Measurements from ENCODE around the gene CTDSP1.

The CTDSP1 gene

GRCh38 chr2:218399391-218400166 lies at the start of gene CTDSP1:
Gene CTDSP1, plus strand, starts transcription at chr2:218399868. Its CDS starts 223 bp downstream, at chr2:218400091.
- DNase-seq: peak; percentile 89

GRCh38 chr2:218354045-218354444 lies 45.6 kb upstream of the CTDSP1 start:
- DNase-seq: no peak

- no peak for DNase-seq
Observed at GRCh38 chr2:218354850-218355443, 44.7 kb upstream of the CTDSP1 start.

GRCh38 chr2:218357236-218358177 lies 42.2 kb upstream of the CTDSP1 start:
- DNase-seq: no peak

- DNase-seq: no peak
Observed at GRCh38 chr2:218360453-218360852, 39.2 kb upstream of the CTDSP1 start.

- DNase-seq: no peak
Observed at GRCh38 chr2:218362606-218363005, 37.1 kb upstream of the CTDSP1 start.

- DNase-seq: no peak
Observed at GRCh38 chr2:218363736-218364135, 35.9 kb upstream of the CTDSP1 start.

GRCh38 chr2:218364196-218364595 lies 35.5 kb upstream of the CTDSP1 start:
- DNase-seq: no peak

GRCh38 chr2:218366621-218367414 lies 32.9 kb upstream of the CTDSP1 start:
- no peak for DNase-seq

- no peak for DNase-seq
Observed at GRCh38 chr2:218367415-218368149, 32.1 kb upstream of the CTDSP1 start.

GRCh38 chr2:218368150-218368528 lies 31.5 kb upstream of the CTDSP1 start:
- DNase-seq: no peak

- DNase-seq: no peak
Observed at GRCh38 chr2:218368621-218369153, 31.0 kb upstream of the CTDSP1 start.

- DNase-seq: no peak
Observed at GRCh38 chr2:218369330-218369729, 30.3 kb upstream of the CTDSP1 start.

GRCh38 chr2:218370410-218371063 lies 29.1 kb upstream of the CTDSP1 start:
- DNase-seq: no peak

GRCh38 chr2:218371983-218372350 lies 27.7 kb upstream of the CTDSP1 start:
- DNase-seq: no peak

GRCh38 chr2:218374795-218375194 lies 24.9 kb upstream of the CTDSP1 start:
- DNase-seq: no peak

- DNase-seq: no peak
Observed at GRCh38 chr2:218375212-218375611, 24.5 kb upstream of the CTDSP1 start.

- no peak for DNase-seq
Observed at GRCh38 chr2:218378053-218378452, 21.6 kb upstream of the CTDSP1 start.

- DNase-seq: no peak
Observed at GRCh38 chr2:218381916-218382366, 17.7 kb upstream of the CTDSP1 start, which contains the start of gene SLC11A1. Gene SLC11A1, plus strand, starts transcription at chr2:218382273. Its CDS starts 96 bp downstream, at chr2:218382369.

GRCh38 chr2:218382785-218383184 lies 16.9 kb upstream of the CTDSP1 start:
- no peak for DNase-seq

Data from NCI-H2171 (cell line).